ENCODE results near the gene MSH6.

The MSH6 gene

GRCh38 chr2:47809903-47810302 lies 27.0 kb downstream of the MSH6 start:
- Histone ChIP-seq H3K9me3 (ENCODE audit: low read length) (no peaks in the 10 kb centered on the region), H3K36me3 (ENCODE audit: insufficient read depth, low read length) (peaks cover 63% of the 10 kb centered on the region), H3K27ac (ENCODE audit: low read depth, low read length) (no peak overlapping the region), H3K27me3 (ENCODE audit: control insufficient read depth in 1 of 2, insufficient read depth in 2 of 2, low read length in 2 of 2) (no peaks in the 10 kb centered on the region), H3K4me3 (ENCODE audit: low read depth in 1 of 2, low read length in 2 of 2) (no peak overlapping the region), H3K9ac (ENCODE audit: low read length) (no peak overlapping the region), H3K4me1 (ENCODE audit: insufficient read depth, low read length) (peaks cover 13% of the 10 kb centered on the region)

- Histone ChIP-seq H3K9me3 (ENCODE audit: low read length) (no peaks in the 10 kb centered on the region), H3K27me3 (ENCODE audit: control insufficient read depth in 1 of 2, insufficient read depth in 2 of 2, low read length in 2 of 2) (no peaks in the 10 kb centered on the region), H3K36me3 (ENCODE audit: insufficient read depth, low read length) (peaks cover 63% of the 10 kb centered on the region)
Observed at GRCh38 chr2:47810850-47811249, 27.9 kb downstream of the MSH6 start.

DNA sequence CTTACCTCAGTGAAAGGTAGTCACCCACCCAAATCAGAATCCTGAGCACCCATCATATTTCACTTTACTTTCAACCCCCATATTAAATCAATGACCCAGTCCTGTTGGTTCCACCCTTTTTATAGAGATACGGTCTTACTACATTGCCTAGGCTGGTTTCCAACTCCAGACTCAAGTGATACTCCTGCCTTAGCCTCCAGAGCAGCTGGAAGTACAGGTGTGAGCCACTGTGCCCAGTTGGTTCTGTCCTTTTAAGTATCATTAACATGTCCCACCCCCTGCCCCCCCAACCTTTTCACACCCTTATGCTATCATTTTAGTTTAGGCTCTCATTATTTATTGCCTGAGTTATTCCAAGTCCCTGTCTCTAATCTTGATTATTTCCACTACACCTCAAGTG lies 28.7 kb downstream of the MSH6 start:
- H3K9me3 ChIP-seq (ENCODE audit: low read length) = no peaks in the 10 kb centered on the region
- no peak overlapping the region for H3K27ac ChIP-seq (ENCODE audit: low read depth, low read length)
- peaks cover 65% of the 10 kb centered on the region for H3K36me3 ChIP-seq (ENCODE audit: insufficient read depth, low read length)
- H3K27me3 ChIP-seq (ENCODE audit: control insufficient read depth in 1 of 2, insufficient read depth in 2 of 2, low read length in 2 of 2) = no peaks in the 10 kb centered on the region
- no peak overlapping the region for H3K9ac ChIP-seq (ENCODE audit: low read length)
- no peak overlapping the region for H3K4me3 ChIP-seq (ENCODE audit: low read depth in 1 of 2, low read length in 2 of 2)
- H3K4me1 ChIP-seq (ENCODE audit: insufficient read depth, low read length) = peaks cover 13% of the 10 kb centered on the region

More at GRCh38 chr2:47810850-47811249, 27.9 kb downstream of the MSH6 start:
- Histone ChIP-seq H3K4me1 (ENCODE audit: insufficient read depth, low read length) (peaks cover 13% of the 10 kb centered on the region), H3K27ac (ENCODE audit: low read depth, low read length) (no peak overlapping the region), H3K4me3 (ENCODE audit: low read depth in 1 of 2, low read length in 2 of 2) (no peak overlapping the region), H3K9ac (ENCODE audit: low read length) (no peak overlapping the region)

DNA sequence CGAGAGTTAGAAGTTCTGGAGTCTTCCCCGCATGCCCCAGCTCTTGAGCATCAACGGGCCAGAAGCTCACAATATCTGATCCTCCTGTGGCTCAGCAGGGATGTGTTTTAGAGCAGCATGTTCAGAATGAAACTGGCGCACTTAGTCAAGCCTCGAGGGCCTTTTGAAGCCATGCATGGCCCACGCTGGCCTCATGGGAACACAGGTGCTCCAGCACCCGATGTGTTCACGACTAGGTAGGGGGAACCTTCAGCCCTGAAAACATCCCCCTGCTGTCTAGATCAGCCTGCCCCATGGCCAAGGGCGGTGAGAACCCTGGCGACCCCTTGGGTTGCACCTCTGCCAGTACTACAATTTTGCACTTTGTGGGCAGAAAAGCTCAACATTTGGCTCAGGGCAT lies 32.8 kb downstream of the MSH6 start:
- no peaks in the 10 kb centered on the region for H3K9me3 ChIP-seq (ENCODE audit: low read length)
- H3K36me3 ChIP-seq (ENCODE audit: insufficient read depth, low read length) = peaks cover 62% of the 10 kb centered on the region
- H3K4me3 ChIP-seq (ENCODE audit: low read depth in 1 of 2, low read length in 2 of 2) = no peak overlapping the region
- H3K27ac ChIP-seq (ENCODE audit: low read depth, low read length) = no peak overlapping the region
- H3K9ac ChIP-seq (ENCODE audit: low read length) = no peak overlapping the region
- H3K4me1 ChIP-seq (ENCODE audit: insufficient read depth, low read length) = peaks cover 13% of the 10 kb centered on the region
- H3K27me3 ChIP-seq (ENCODE audit: control insufficient read depth in 1 of 2, insufficient read depth in 2 of 2, low read length in 2 of 2) = no peaks in the 10 kb centered on the region

DNA sequence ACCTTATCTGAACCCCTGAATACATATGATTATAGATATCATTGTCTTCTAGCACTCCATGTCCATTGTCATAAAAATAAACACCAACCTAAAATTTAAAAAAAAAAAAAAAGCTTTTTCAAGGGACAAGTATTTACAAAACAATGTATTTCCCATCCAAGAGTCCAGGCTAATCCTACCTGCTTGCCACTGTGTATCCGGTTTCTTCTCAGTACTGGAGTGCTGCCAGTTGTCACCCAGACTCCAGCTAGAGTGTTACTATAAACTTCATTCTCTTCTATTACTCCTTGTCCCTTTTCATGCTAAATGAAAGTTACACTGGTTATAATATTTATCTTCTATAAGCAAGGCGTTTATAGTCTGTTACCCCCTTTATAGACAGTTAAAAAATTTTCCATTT lies 35.8 kb downstream of the MSH6 start:
- no peak overlapping the region for H3K4me3 ChIP-seq (ENCODE audit: low read depth in 1 of 2, low read length in 2 of 2)
- H3K27me3 ChIP-seq (ENCODE audit: control insufficient read depth in 1 of 2, insufficient read depth in 2 of 2, low read length in 2 of 2) = no peaks in the 10 kb centered on the region
- no peak overlapping the region for H3K9ac ChIP-seq (ENCODE audit: low read length)
- no peaks in the 10 kb centered on the region for H3K4me1 ChIP-seq (ENCODE audit: insufficient read depth, low read length)
- no peak overlapping the region for H3K27ac ChIP-seq (ENCODE audit: low read depth, low read length)
- H3K9me3 ChIP-seq (ENCODE audit: low read length) = no peaks in the 10 kb centered on the region
- H3K36me3 ChIP-seq (ENCODE audit: insufficient read depth, low read length) = peaks cover 54% of the 10 kb centered on the region

GRCh38 chr2:47819834-47820233 lies 36.9 kb downstream of the MSH6 start:
- peaks cover 54% of the 10 kb centered on the region for H3K36me3 ChIP-seq (ENCODE audit: insufficient read depth, low read length)

DNA sequence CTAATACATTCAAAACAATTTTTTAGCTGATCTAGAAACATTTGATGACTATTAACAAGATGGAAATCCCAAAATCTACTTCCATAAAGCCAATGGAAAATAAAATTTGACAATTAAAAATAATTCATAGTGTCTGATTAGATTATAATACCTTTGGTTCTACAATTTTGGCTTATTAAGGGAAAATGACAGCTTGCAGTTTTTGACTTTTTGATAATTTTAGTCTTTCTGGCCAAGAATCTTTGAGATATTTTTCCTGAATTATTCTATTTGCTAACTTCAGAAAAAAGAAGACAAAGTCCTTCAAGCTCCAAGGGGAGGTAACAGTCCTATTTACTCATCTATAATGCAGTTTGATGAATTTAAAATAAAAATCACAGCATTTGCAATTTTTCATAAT lies 39.6 kb downstream of the MSH6 start:
- H3K4me3 ChIP-seq (ENCODE audit: low read depth in 1 of 2, low read length in 2 of 2) = no peak overlapping the region
- no peak overlapping the region for H3K9ac ChIP-seq (ENCODE audit: low read length)
- H3K9me3 ChIP-seq (ENCODE audit: low read length) = no peaks in the 10 kb centered on the region
- H3K27me3 ChIP-seq (ENCODE audit: control insufficient read depth in 1 of 2, insufficient read depth in 2 of 2, low read length in 2 of 2) = no peaks in the 10 kb centered on the region
- H3K4me1 ChIP-seq (ENCODE audit: insufficient read depth, low read length) = no peaks in the 10 kb centered on the region
- H3K27ac ChIP-seq (ENCODE audit: low read depth, low read length) = no peak overlapping the region
- peaks cover 43% of the 10 kb centered on the region for H3K36me3 ChIP-seq (ENCODE audit: insufficient read depth, low read length)

More at GRCh38 chr2:47819834-47820233, 36.9 kb downstream of the MSH6 start:
- no peak overlapping the region for H3K4me3 ChIP-seq (ENCODE audit: low read depth in 1 of 2, low read length in 2 of 2)
- H3K27me3 ChIP-seq (ENCODE audit: control insufficient read depth in 1 of 2, insufficient read depth in 2 of 2, low read length in 2 of 2) = no peaks in the 10 kb centered on the region
- H3K27ac ChIP-seq (ENCODE audit: low read depth, low read length) = no peak overlapping the region
- H3K9me3 ChIP-seq (ENCODE audit: low read length) = no peaks in the 10 kb centered on the region
- no peaks in the 10 kb centered on the region for H3K4me1 ChIP-seq (ENCODE audit: insufficient read depth, low read length)
- no peak overlapping the region for H3K9ac ChIP-seq (ENCODE audit: low read length)

DNA sequence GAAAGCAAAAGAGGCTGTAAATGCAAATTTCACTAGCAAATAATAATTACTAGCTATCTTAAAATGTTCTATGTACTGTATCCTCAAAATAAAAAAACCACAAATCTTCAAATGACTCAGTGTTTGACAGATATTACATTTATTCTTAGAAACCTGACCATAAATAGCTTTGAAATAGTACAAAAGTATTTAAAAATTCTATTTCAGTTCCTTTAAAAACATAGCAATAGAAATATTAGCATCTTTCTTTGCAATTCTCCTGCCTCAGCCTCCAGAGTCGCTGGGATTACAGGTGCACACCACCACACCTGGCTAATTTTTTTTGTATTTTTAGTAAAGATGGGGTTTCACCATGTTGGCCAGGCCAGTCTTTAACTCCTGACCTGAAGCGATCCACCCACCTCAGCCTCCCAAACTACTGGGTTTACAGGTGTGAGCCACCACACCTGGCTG lies 50.6 kb downstream of the MSH6 start:
- H3K36me3 ChIP-seq (ENCODE audit: insufficient read depth, low read length) = peaks cover 38% of the 10 kb centered on the region
- H3K27ac ChIP-seq (ENCODE audit: low read depth, low read length) = no peak overlapping the region
- no peaks in the 10 kb centered on the region for H3K27me3 ChIP-seq (ENCODE audit: control insufficient read depth in 1 of 2, insufficient read depth in 2 of 2, low read length in 2 of 2)

GRCh38 chr2:47838249-47838648 lies 55.3 kb downstream of the MSH6 start:
- peaks cover 26% of the 10 kb centered on the region for H3K36me3 ChIP-seq (ENCODE audit: insufficient read depth, low read length)

More for the DNA sequence above, 50.6 kb downstream of the MSH6 start:
- Histone ChIP-seq H3K4me3 (ENCODE audit: low read depth in 1 of 2, low read length in 2 of 2) (no peak overlapping the region), H3K9ac (ENCODE audit: low read length) (no peak overlapping the region), H3K4me1 (ENCODE audit: insufficient read depth, low read length) (no peaks in the 10 kb centered on the region), H3K9me3 (ENCODE audit: low read length) (no peaks in the 10 kb centered on the region)

DNA sequence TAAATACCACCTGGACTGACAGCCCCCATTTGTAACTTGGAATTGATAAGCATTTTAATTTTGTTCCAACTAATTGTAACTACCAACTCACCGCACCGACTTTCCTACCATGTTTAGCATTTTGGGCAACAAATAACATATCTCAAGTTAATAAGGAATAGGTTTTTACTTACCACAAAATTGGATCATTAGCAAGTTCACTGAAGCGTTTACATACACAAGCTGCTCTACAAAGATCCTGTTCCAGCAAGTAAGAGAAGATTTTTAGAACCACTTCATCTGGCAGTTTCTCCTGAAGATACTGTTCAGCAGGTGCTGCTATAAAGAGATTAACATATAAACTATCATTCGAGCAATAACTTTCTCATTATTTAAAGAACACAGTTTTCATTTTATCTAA lies 55.7 kb downstream of the MSH6 start:
- H3K4me1 ChIP-seq (ENCODE audit: insufficient read depth, low read length) = peaks cover 6% of the 10 kb centered on the region
- H3K9ac ChIP-seq (ENCODE audit: low read length) = no peak overlapping the region
- peaks cover 26% of the 10 kb centered on the region for H3K36me3 ChIP-seq (ENCODE audit: insufficient read depth, low read length)
- no peak overlapping the region for H3K27ac ChIP-seq (ENCODE audit: low read depth, low read length)
- H3K9me3 ChIP-seq (ENCODE audit: low read length) = no peaks in the 10 kb centered on the region
- no peak overlapping the region for H3K4me3 ChIP-seq (ENCODE audit: low read depth in 1 of 2, low read length in 2 of 2)
- no peaks in the 10 kb centered on the region for H3K27me3 ChIP-seq (ENCODE audit: control insufficient read depth in 1 of 2, insufficient read depth in 2 of 2, low read length in 2 of 2)

More at GRCh38 chr2:47838249-47838648, 55.3 kb downstream of the MSH6 start:
- Histone ChIP-seq H3K4me3 (ENCODE audit: low read depth in 1 of 2, low read length in 2 of 2) (no peak overlapping the region), H3K4me1 (ENCODE audit: insufficient read depth, low read length) (peaks cover 6% of the 10 kb centered on the region), H3K9ac (ENCODE audit: low read length) (no peak overlapping the region), H3K27me3 (ENCODE audit: control insufficient read depth in 1 of 2, insufficient read depth in 2 of 2, low read length in 2 of 2) (no peaks in the 10 kb centered on the region), H3K9me3 (ENCODE audit: low read length) (no peaks in the 10 kb centered on the region), H3K27ac (ENCODE audit: low read depth, low read length) (no peak overlapping the region)

DNA sequence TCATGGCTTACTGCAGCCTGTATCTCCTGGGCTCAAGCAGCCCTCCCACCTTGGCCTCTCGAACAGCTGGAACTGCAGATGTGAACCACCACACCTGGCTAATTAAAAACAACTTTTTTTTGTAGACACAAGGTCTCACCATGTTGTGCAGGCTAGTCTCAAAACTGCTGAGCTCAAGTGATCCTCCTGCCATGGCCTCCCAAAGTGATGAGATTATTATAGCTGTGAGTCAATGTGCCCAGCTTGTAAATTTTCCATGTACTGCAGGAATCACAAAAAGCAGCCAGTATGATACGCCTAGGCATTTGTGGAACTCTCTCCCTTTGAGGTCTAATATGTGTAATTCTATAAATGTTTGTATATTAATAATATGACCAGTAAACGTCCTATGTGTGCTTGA lies 59.9 kb downstream of the MSH6 start:
- no peak overlapping the region for H3K27ac ChIP-seq (ENCODE audit: low read depth, low read length)
- no peak overlapping the region for H3K4me3 ChIP-seq (ENCODE audit: low read depth in 1 of 2, low read length in 2 of 2)
- H3K9ac ChIP-seq (ENCODE audit: low read length) = no peak overlapping the region
- peaks cover 11% of the 10 kb centered on the region for H3K4me1 ChIP-seq (ENCODE audit: insufficient read depth, low read length)
- peaks cover 5% of the 10 kb centered on the region for H3K36me3 ChIP-seq (ENCODE audit: insufficient read depth, low read length)
- H3K9me3 ChIP-seq (ENCODE audit: low read length) = no peaks in the 10 kb centered on the region
- no peaks in the 10 kb centered on the region for H3K27me3 ChIP-seq (ENCODE audit: control insufficient read depth in 1 of 2, insufficient read depth in 2 of 2, low read length in 2 of 2)

- peaks cover 5% of the 10 kb centered on the region for H3K36me3 ChIP-seq (ENCODE audit: insufficient read depth, low read length)
- H3K27ac ChIP-seq (ENCODE audit: low read depth, low read length) = no peak overlapping the region
- H3K4me3 ChIP-seq (ENCODE audit: low read depth in 1 of 2, low read length in 2 of 2) = no peak overlapping the region
- H3K9me3 ChIP-seq (ENCODE audit: low read length) = no peaks in the 10 kb centered on the region
- H3K27me3 ChIP-seq (ENCODE audit: control insufficient read depth in 1 of 2, insufficient read depth in 2 of 2, low read length in 2 of 2) = no peaks in the 10 kb centered on the region
- peaks cover 11% of the 10 kb centered on the region for H3K4me1 ChIP-seq (ENCODE audit: insufficient read depth, low read length)
- H3K9ac ChIP-seq (ENCODE audit: low read length) = no peak overlapping the region
Observed at GRCh38 chr2:47843407-47843806, 60.5 kb downstream of the MSH6 start.
